GM18502 (cell line): Measurements from ENCODE around the gene BRCC3.

ENCODE experiments used
- ATAC-seq: cut with Tn5 transposase; IDR thresholded peaks from one replicate; pipeline ENCODE4 v1.9.1; 2021; ENCODE audit warnings: mild to moderate bottlenecking; ENCODE audit not compliant: unreplicated experiment, poor library complexity

Gene BRCC3

DNA sequence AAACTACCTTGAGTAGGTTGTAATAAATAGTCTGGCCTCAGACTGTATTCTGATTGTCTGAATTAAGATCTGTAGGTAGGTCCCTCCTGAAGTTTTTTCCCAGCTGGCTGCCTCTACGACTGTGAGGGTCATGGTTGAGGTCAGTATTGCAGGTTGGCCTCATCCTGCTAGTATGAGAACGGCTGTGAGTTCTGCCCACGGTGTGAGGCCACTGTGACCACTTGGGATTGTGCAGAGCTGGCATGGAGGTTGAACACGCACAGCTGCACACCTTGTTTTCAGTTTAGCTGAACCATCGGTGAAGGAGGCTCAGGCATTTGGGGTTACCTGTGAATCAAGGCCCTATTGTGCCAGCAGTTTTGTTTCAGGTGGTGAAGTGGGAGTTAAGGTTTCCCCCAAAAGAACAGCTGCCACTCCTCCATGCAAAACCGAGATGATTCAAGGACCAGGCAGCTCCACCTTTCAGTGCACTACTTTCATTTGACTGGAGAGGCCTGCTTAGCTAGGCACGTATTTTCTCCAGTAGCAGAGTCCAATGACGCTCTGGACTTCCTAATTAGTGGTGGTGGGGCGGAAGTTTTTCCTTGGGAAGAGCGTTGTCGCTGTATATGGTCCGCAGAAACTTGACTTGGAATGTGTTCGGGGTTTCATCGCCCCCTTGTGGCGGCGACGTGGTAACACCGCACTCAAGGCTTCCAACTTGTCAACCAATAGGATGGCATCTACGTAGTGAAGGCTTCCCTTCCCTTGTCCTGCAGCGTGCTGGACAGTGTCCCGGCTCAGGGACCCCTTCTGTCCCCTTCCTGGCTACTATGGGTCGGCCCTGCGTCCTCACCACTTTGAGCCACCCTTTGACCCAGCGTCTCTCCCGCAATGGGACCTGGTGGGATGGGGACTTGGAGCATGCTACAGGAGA is 14.2 kb upstream of the BRCC3 start:
- ATAC-seq, result peak; percentile 85

DNA sequence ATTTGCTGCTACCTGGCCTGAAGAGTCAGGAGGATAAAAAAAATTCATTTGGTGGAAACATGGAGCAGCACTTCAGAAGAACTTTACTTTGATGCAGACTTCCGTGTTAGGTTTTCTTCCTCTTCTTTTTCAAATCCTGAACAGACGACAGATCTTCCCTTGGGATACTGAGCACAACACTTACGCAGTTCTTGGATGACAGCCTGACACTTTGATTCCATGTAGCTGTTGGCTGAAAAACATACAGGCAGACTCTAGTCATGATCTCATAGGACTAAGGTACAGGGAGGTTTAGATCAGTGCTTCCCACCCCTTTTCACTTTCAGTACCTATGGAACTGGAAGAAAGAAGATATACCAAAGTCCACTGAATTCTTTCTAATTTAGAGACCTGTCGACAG is 9.5 kb upstream of the BRCC3 start:
- ATAC-seq, result no peak

DNA sequence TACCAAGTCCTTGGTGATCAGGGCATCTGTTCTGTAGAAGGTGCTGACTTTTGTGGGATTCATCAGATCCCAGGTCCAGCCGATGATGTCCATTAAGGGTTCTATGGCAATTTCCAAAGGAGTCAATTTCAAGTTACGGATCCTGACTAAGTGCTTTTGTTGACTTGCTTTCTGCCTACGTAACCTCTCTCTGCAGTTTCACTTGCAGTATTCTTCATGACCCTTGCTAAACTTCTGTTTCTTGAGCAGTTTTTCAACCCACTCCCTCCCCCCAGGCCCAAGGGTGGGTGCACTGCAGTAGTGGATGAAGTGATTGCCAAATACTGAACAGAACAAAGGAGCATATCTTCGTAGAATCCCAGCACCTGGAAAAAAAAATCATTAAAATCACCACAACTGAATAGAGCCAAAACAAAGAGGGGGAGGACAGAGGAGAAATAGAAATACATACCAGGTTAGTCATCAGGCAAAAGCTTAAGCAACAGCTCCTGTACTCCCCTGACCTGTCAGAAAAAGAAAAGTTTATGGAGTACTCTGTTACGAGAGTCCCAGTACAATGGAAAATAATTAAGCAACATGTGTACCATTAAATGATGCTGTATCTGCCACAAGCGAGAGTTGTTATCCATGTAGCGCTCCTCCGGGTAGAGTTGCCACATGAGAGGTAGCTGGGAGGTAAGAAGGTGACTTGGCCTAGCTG is 6.1 kb upstream of the BRCC3 start:
- no peak for ATAC-seq

DNA sequence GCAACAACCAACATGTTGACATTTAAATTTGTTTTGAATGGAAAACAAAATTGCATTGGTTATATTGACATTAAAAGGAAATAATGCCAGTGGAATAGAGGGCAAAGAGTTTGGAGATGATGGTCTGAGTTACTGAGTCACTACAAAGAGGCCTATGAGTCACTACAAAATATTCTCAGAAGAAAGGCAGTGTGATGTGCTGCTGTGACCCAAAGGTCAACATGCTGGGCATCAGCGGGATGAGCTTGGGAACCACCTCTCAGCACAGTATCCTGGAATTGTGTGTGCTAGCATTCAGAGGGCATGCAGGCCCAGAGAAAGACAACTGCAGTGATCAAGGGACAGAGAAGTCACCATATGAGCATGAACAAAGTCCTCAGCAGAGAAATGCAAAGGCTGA is 3.1 kb upstream of the BRCC3 start:
- ATAC-seq, result no peak

DNA sequence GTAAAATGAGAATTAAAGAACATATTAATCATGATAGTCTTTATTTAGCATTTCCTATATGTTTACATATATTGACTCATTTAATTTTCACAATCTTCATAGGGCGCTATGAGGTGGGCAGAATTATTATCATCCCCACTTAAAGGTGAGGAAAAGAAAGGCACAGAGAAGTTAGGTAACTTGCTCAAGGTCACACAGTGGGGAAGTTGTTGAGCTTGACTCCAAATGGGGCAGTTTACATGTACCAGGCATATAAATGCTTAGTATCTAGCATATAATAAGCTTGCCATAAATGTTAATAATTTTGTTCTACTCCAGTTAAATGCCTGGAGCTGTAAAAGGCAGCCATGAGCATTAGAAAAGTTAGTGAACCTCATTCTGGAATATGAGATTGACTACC is 1.9 kb upstream of the BRCC3 start:
- ATAC-seq, result no peak

DNA sequence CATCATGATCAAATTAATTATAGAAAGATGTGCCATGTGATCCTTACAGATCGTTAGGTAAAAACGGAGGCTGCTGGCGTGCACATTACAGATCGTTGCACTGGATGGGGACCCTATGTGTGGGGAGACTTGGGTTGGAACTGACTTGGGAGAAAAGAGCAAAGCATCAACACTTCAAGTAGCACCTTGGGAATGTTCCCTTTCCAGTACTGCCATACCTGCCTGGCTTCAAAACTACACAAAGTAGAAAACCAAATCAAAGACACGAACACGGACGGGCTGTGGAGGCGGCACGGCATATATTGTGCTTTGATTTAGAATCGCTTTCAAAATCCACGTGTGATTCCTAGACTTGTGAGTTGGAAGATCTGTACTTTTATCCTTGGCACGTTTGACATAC is 1.3 kb upstream of the BRCC3 start:
- no peak for ATAC-seq

DNA sequence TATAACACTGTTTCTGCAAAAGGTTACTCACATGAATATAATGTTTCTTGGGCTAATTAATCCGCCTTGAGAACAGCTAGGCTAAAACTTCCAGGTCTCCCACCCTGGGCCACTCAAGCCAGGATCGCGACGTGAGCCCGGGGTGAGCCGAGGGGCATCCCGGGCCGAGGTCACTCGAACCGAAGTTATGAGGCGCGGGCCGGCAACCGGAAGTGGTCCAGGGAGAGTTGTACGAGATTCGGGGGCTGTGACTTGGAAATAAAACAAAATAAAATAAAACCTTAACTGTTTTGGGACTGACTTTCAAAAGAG is 689 bp upstream of the BRCC3 start:
- peak; percentile 30 for ATAC-seq

DNA sequence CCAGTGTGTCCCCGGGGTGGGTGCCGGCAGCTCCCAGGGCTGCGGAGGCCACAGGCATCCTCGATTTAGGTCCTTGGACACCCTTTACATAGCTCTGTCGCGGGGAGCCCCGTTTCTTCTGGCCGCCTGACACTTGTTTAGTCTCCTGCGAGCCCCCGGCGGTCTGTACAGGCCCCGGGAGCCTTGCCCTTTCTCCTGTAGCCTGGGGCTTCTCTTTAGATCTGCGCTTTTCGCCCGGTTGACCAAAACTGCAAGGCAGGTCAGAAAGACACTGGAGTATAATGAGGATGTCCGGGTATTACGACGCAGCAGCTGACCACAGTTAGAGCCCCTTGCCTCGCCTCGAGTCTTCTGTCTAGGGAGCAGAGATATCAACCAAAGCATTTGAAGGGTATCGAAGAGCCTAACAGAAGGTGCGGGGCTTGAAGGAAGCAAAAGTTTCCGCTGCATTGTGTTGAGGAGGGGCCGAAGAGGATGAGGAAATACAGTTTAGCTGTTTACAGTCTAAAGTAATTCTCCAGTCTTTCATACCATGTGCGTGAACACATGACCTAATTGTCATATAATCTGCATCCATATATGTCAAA is 479 bp downstream of the BRCC3 start:
- ATAC-seq, result no peak

DNA sequence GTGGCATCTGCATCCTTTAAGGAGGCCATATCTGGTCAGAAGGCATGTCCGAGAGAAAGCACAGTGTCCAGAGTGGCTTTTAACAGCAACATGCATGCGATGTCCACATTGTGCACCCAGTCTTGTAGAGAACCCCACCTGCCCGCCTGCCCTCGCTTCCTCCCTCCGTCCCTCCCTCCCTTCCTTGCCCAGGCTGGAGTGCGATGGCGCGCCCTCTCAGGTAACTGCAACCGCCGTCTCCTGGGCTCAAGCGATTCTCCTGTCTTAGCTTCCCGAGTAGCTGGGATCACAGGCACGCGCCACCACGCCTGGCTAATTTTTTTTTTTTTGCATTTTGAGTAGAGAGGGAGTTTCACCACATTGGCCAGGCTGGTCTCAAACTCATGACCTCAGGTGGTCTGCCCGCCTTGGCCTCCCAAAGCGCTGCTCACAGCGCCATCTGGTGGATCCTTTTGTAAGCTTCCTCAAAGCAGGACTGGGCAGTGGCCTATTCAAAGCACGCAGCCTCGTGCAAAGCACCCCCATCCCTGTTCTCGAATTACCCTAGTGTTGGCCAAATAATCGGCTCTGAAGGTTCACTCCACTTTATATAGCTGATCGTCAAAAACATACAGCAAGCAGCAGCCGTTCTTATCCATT is 15.0 kb downstream of the BRCC3 start:
- no peak for ATAC-seq

DNA sequence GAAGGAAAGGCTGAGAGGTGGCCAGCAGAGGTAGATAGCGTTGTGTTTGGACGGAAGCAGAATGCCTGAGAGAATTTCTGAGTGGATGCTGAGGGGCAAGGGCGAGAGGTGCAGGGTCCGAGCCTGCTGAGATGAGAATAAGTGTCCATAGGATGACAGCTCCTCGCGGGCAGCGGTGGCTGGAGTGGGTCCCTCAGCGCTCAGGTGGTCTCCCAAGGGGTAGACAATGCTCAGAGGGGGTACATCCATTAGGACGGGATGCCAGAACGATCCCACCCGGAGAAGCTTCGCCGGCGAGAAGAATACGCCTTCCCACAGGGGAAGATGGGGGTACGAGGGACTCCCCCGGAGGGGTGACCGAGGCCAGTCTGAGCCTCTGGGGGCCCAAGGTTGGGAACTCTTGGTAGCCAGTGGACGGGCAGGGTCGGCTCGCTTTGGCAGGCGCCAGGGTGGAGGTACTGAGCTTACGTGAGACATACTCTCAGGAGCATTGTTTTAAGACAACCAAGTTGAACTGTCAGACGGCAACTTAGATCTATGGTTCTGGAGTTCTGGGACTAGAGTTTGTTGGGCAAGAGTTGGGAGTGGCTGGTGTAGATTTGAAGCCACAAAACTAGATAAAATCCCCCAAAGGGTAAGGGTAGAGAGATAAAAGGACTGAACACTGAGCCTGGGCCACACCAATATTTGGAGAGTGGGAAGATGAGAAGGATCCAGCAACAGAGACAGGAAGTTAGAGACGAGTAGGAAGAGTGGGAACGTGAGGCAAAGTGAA is 15.8 kb downstream of the BRCC3 start:
- ATAC-seq, result no peak

DNA sequence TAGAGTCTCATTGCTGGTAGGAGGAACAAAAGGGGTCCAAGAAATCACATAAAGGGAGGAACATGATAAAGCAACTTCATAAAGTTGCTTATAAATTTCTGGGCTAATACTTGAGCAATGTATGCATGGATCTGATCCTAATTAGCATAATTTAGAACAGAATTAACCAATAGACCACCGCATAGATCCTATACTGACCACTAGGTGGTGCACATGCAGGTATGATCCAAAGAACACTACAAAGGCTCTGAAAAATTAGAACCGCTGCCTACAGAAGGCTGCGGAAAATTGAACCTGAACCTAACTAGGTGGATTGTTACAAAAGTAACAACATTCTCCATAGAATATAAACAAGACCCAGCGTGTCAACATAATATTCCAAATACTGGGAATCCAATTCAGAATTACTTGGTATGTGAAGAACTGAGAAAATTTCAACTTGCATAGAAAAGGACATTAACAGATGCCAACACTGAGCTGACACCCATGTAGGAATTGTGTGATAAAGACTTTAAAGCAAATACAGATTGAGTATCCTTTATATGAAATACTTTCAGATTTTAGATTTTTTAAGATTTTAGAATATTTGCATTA is 23.3 kb downstream of the BRCC3 start:
- ATAC-seq, result peak; percentile 67

DNA sequence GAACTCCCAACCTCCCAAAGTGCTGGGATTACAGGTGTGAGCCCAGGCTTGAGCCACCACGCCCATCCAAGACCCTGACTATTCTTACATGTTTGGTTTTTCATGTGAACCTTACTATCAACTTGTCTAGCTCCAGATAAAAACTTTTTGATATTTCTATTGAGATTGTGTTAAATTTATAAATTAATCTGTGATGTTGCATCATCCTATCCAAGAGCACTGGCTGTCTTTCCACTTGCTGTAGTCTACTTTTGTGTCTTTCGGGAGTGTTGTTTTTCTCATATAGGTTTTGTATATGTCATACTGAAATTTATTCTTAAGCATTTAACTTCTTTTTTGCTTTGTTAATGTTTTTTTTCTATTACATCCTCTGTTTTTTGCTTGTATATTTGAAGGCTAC is 34.6 kb downstream of the BRCC3 start:
- no peak for ATAC-seq

DNA sequence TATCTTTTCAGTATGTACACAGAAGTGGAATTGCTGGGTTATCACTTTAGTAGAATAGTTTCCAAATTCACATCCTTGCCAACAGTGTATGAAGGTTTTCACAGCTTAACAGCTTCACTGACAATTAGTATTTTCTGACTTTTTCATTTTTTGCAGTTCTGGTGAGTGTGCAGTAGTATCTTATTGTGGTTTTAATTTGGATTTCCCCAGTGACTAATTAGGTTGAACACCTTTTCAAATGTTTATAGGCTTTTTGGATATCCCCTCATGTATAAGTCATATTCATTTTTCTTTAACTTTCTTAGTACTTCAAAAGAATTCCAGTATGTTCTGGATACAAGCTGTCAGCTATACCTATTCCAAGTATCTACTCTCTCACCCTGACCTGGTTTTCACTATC is 37.1 kb downstream of the BRCC3 start:
- no peak for ATAC-seq

DNA sequence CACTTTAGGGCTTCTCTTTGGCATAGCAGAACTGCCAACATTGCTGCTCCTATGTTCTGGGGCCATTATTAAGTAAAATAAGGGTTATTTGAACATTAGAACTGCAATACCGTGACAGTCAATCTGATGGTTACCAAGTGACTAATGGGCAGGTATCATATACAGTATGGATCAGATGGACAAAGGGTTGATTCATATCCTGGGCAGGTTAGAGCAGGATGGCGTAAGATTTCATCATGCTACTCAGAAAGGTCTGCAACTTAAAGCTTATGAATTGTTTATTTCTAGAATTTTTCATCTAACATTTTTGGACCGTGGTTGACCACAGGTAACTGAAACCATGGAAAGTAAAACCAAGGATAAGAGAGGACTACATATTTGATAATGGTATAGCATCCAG is 40.9 kb downstream of the BRCC3 start:
- ATAC-seq, result no peak

DNA sequence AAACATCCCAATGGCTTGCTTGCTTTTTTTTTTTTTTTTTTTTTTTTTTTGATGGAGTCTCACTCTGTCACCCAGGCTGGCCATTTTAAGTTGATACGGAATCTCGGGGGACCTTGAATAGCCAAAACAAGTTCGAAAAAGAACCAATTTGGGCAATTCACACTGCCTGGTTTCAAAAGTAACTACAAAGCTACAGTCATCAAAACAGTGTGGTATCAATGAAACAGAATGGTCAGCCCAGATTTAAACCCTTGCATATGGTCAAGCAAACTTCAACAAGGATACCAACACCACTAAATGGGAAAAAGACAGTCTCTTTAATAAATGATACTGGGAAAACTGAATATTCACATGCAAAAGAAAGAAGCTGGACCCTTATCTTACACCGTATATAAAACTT is 41.8 kb downstream of the BRCC3 start:
- no peak for ATAC-seq

DNA sequence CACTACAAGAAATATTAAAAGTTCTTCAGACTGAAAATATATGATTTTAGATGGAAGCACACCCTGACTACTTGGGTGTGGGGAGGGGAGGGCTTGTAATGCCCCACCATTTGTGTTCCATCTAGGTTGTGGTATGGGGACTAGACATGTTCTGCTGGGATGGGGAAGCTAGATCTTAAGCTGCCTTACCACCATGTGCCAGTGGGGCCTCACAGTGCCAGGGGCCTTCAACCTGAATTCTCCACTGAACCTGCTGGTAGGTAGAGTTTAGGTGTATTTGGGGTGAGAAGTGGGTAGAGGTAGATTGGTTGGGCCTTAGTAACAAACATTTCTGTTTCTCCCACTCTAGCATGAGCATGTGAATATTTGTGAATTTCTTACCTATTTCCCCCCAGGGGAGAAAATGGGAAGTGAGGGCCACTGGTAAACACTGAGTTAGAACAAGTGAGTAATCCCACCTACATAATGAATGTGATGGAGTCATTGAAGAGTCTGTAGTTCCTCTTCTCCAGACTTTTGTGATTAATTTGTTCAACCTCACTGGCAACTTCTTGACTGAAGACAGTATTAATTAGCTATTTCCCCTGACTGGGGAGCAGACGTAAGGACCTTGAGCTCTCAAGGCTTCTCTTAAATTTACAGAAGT is 44.0 kb downstream of the BRCC3 start:
- ATAC-seq, result no peak

DNA sequence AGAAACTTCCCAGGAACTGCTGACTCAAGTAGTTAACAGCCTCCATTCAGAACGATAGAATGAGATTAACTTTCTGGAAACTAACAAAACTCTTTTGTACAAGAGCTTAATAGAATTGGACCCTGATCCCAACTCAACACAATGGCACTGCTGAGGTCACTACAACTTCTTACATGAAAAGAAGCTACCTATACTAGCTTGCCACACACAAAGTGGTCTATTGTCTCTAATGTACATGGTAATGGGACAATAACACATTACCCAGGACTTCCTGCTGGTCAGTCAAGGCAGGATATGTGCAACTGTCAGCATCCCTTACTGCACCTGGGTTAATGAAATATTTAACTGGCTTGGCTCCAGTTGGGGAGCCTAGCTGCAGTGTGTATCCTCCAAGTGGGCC is 56.2 kb downstream of the BRCC3 start:
- no peak for ATAC-seq

DNA sequence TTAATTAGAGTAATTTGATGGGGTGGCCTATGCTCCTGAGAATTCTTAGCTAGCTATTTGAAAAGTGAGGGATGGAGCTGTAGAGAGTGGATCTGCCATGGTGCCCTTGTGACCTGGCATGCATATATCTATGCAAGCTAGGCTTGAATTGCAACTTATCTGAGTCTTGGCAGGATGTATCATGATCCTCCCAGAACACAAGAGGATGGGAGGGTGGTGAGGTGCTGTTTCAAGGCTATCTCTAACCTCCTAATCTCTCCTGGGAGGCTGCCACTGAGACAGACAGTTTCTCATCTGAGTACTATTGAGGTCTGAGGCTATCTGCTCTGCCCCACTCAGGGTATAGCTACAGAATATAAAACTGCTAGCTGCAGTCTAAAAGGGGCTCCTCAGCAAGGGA is 56.6 kb downstream of the BRCC3 start:
- no peak for ATAC-seq

DNA sequence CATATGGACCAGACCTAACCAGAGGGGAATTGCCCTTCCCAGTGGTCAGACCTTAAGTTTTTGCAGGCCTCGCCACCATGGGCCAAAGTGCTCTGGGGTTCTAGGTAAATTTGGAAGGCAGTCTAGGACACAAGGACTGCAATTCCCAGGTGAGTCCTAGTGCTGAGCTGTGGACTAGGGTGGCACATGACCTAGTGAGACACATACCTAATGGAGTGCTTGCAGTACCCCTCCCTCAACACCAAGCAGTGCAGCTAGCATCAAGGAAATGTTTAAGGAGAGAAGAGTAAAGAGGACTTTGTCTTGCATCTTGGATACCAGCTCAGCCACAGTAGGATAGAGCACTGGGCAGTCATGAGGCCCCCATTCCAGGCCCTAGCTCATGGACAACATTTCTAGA is 60.8 kb downstream of the BRCC3 start:
- no peak for ATAC-seq

DNA sequence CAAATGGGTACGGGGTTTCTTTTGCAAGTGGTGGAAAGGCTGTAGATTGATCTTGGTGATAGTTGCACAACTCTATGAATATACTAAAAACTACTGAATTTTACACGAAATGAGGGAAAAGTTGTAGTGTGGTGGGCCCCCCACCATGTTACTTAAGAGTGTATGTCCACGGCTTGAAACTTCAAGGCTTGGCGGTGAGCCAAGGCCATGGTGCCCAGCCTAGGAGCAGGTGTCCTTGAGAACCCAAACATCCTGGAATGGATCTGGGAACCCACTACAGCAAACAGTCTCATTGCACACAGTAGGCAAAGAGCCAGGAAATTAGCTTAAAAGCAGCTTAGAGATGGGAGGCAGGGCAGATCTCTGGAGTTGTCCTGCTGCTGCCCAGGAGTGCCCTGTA is 62.9 kb downstream of the BRCC3 start:
- ATAC-seq, result no peak
